ENCODE measurements around the gene HPF1.

Gene HPF1

GRCh38 chr4:169791527-169792156 lies 33.9 kb upstream of the HPF1 start:
- Histone ChIP-seq H3K27me3 (ENCODE audit: control insufficient read depth, low read length) (peaks cover 12% of the 10 kb centered on the region; the same call in 1 of the 2 replicates), H3K4me1 (ENCODE audit: control insufficient read depth, low read length) (no peaks in the 10 kb centered on the region), H3F3A (ENCODE audit: control insufficient read depth, insufficient read depth) (no peaks in the 10 kb centered on the region), H3K79me2 (ENCODE audit: control insufficient read depth, low read length) (no peaks in the 10 kb centered on the region), H3K9me3 (ENCODE audit: control insufficient read depth, insufficient read depth, low read length) (no peaks in the 10 kb centered on the region), H3K27ac (ENCODE audit: low read depth, low read length) (no peak overlapping the region), H3K4me2 (ENCODE audit: low read length) (no peak overlapping the region), H3K9me2 (replicated peaks; ENCODE audit: control insufficient read depth, low read length) (no peaks in the 10 kb centered on the region), H3K4me3 (ENCODE audit: low read length) (no peak overlapping the region), H4K20me1 (ENCODE audit: control insufficient read depth, insufficient read depth, low read depth, low read length) (no peaks in the 10 kb centered on the region), H3K36me3 (ENCODE audit: control insufficient read depth, low read length) (no peaks in the 10 kb centered on the region)
- TF ChIP-seq CTCF (IDR thresholded peaks at IDR 0.05; ENCODE audit: low read depth, low read length, poor library complexity, severe bottlenecking) (peak; percentile 38), EZH2phosphoT487 (IDR thresholded peaks at IDR 0.05; ENCODE audit: borderline replicate concordance, low read length) (no peak)

- H3K9me3 ChIP-seq (ENCODE audit: control insufficient read depth, insufficient read depth, low read length) = no peaks in the 10 kb centered on the region
- no peaks in the 10 kb centered on the region for H3F3A ChIP-seq (ENCODE audit: control insufficient read depth, insufficient read depth)
- H3K9me2 ChIP-seq (replicated peaks; ENCODE audit: control insufficient read depth, low read length) = no peaks in the 10 kb centered on the region
- H3K27ac ChIP-seq (ENCODE audit: low read depth, low read length) = no peak overlapping the region
- no peak overlapping the region for H3K4me3 ChIP-seq (ENCODE audit: low read length)
- H3K27me3 ChIP-seq (ENCODE audit: control insufficient read depth, low read length) = peaks cover 12% of the 10 kb centered on the region; the same call in 1 of the 2 replicates
- H3K4me1 ChIP-seq (ENCODE audit: control insufficient read depth, low read length) = no peaks in the 10 kb centered on the region
- no peaks in the 10 kb centered on the region for H3K79me2 ChIP-seq (ENCODE audit: control insufficient read depth, low read length)
- H3K36me3 ChIP-seq (ENCODE audit: control insufficient read depth, low read length) = no peaks in the 10 kb centered on the region
- no peaks in the 10 kb centered on the region for H4K20me1 ChIP-seq (ENCODE audit: control insufficient read depth, insufficient read depth, low read depth, low read length)
- TF ChIP-seq EZH2phosphoT487 (IDR thresholded peaks at IDR 0.05; ENCODE audit: borderline replicate concordance, low read length) = no peak
- no peak for TF ChIP-seq CTCF (IDR thresholded peaks at IDR 0.05; ENCODE audit: low read depth, low read length, poor library complexity, severe bottlenecking)
- no peak overlapping the region for H3K4me2 ChIP-seq (ENCODE audit: low read length)
These were observed 33.3 kb upstream of the HPF1 start for GRCh38 chr4:169791062-169791461.

GRCh38 chr4:169774466-169775445 lies 17.0 kb upstream of the HPF1 start:
- Histone ChIP-seq H3K4me1 (ENCODE audit: control insufficient read depth, low read length) (no peaks in the 10 kb centered on the region), H3K27me3 (ENCODE audit: control insufficient read depth, low read length) (no peaks in the 10 kb centered on the region), H3K9me3 (ENCODE audit: control insufficient read depth, insufficient read depth, low read length) (no peaks in the 10 kb centered on the region), H3K36me3 (ENCODE audit: control insufficient read depth, low read length) (no peaks in the 10 kb centered on the region), H4K20me1 (ENCODE audit: control insufficient read depth, insufficient read depth, low read depth, low read length) (no peaks in the 10 kb centered on the region), H3K27ac (ENCODE audit: low read depth, low read length) (no peak overlapping the region), H3K4me2 (ENCODE audit: low read length) (no peak overlapping the region), H3K79me2 (ENCODE audit: control insufficient read depth, low read length) (no peaks in the 10 kb centered on the region), H3K9me2 (replicated peaks; ENCODE audit: control insufficient read depth, low read length) (no peaks in the 10 kb centered on the region), H3F3A (ENCODE audit: control insufficient read depth, insufficient read depth) (no peaks in the 10 kb centered on the region), H3K4me3 (ENCODE audit: low read length) (no peak overlapping the region)
- TF ChIP-seq EZH2phosphoT487 (IDR thresholded peaks at IDR 0.05; ENCODE audit: borderline replicate concordance, low read length) (no peak), CTCF (IDR thresholded peaks at IDR 0.05; ENCODE audit: low read depth, low read length, poor library complexity, severe bottlenecking) (no peak)
